ENCODE measurements around the gene GCSAML. TPM values are rescaled to one million over a fixed set of nuclear protein-coding genes. Genes with fewer than 3 reads are reported as not detected.

The GCSAML gene
- total RNA-seq, 1 donor from 2014 or later = 2.7 TPM

GRCh38 chr1:247528812-247529474, 20.0 kb upstream of the GCSAML start:
- intact Hi-C loops (cut with DNase I) = no loop called here
- DNase-seq = no peak
- Histone ChIP-seq H3K9me3 (no peaks in the 10 kb centered on the region), H3K4me3 (no peak overlapping the region), H3K36me3 (no peaks in the 10 kb centered on the region), H3K4me1 (no peaks in the 10 kb centered on the region), H3K27ac (no peak overlapping the region), H3K27me3 (peaks cover 6% of the 10 kb centered on the region)
- no peak for ATAC-seq
- TF ChIP-seq CTCF (IDR thresholded peaks at IDR 0.05) = no peak

GRCh38 chr1:247529771-247530355, 19.1 kb upstream of the GCSAML start:
- no peak for DNase-seq
- intact Hi-C loops (cut with DNase I) = no loop called here
- TF ChIP-seq CTCF (IDR thresholded peaks at IDR 0.05) = no peak
- no peak overlapping the region for H3K4me3 ChIP-seq
- H3K4me1 ChIP-seq = no peaks in the 10 kb centered on the region
- H3K27me3 ChIP-seq = peaks cover 6% of the 10 kb centered on the region
- H3K27ac ChIP-seq = no peak overlapping the region
- no peaks in the 10 kb centered on the region for H3K36me3 ChIP-seq
- peak; percentile 34 for ATAC-seq
- H3K9me3 ChIP-seq = no peaks in the 10 kb centered on the region

- Histone ChIP-seq H3K4me1 (no peaks in the 10 kb centered on the region), H3K36me3 (no peaks in the 10 kb centered on the region), H3K27ac (no peak overlapping the region), H3K9me3 (no peaks in the 10 kb centered on the region), H3K4me3 (no peak overlapping the region), H3K27me3 (peaks cover 6% of the 10 kb centered on the region)
- ATAC-seq (peak; percentile 57), DNase-seq (no peak)
- intact Hi-C loops (cut with DNase I) = no loop called here
- no peak for TF ChIP-seq CTCF (IDR thresholded peaks at IDR 0.05)
Observed at GRCh38 chr1:247530785-247531184, 18.1 kb upstream of the GCSAML start.

- intact Hi-C loops (cut with DNase I) = no loop called here
- no peaks in the 10 kb centered on the region for H3K36me3 ChIP-seq
- peak; percentile 27 for ATAC-seq
- TF ChIP-seq CTCF (IDR thresholded peaks at IDR 0.05) = no peak
- no peak overlapping the region for H3K27ac ChIP-seq
- no peaks in the 10 kb centered on the region for H3K4me1 ChIP-seq
- H3K4me3 ChIP-seq = no peak overlapping the region
- no peaks in the 10 kb centered on the region for H3K9me3 ChIP-seq
- peaks cover 6% of the 10 kb centered on the region for H3K27me3 ChIP-seq
- no peak for DNase-seq
Observed at GRCh38 chr1:247531937-247532336, 17.0 kb upstream of the GCSAML start.

GRCh38 chr1:247535402-247535801, 13.5 kb upstream of the GCSAML start:
- ATAC-seq = no peak
- Histone ChIP-seq H3K36me3 (no peaks in the 10 kb centered on the region), H3K4me1 (no peaks in the 10 kb centered on the region), H3K9me3 (no peaks in the 10 kb centered on the region), H3K4me3 (no peak overlapping the region), H3K27me3 (peaks cover 6% of the 10 kb centered on the region), H3K27ac (no peak overlapping the region)
- no peak for DNase-seq
- no peak for TF ChIP-seq CTCF (IDR thresholded peaks at IDR 0.05)
- intact Hi-C loops (cut with DNase I) = no loop called here
